ENCODE data around the gene PCBD1.

The PCBD1 gene

DNA sequence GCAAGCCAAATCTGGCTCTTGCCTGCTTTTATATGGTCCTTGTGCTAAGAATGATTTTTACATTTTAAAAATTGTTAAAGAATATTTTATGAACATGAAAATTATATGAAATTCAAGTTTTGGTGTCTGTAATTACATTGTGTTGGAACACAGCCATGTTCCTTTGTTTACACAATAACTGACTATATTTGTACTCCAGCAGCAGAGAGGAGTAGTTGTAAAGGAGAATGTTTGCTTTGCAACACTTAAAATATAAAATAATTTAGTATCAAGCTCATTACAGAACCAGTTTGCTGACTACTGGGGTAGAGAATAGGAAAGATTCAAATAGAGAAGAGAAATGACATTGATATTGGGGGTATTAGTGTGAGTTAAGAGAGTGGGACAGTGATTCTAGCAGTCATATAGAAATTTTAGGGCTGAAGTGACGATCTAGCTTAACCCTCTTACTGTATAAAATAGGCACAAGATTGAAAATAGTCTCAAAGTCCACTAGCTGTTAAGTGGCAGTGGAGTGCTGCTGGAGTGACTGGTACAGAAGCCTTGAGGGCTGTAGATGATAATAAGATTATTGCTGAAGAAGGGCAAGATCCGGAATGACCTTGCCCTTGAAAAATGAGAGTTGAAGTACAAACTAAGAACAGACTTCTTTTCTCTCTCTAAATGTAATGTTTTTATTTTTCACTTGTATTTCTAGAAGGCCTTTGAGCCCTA is 44.4 kb downstream of the PCBD1 start:
- no peak for DNase-seq
- Mint-ChIP-seq H3K36me3 (ENCODE audit: low read depth) (peaks cover 84% of the 10 kb centered on the region), H3K4me3 (no peak overlapping the region), H3K9me3 (no peaks in the 10 kb centered on the region), H3K27me3 (ENCODE audit: low read depth, poor library complexity) (no peaks in the 10 kb centered on the region), H3K4me1 (no peaks in the 10 kb centered on the region), H3K27ac (peak overlapping the region; percentile 24)
- TF ChIP-seq, protein P1, sequence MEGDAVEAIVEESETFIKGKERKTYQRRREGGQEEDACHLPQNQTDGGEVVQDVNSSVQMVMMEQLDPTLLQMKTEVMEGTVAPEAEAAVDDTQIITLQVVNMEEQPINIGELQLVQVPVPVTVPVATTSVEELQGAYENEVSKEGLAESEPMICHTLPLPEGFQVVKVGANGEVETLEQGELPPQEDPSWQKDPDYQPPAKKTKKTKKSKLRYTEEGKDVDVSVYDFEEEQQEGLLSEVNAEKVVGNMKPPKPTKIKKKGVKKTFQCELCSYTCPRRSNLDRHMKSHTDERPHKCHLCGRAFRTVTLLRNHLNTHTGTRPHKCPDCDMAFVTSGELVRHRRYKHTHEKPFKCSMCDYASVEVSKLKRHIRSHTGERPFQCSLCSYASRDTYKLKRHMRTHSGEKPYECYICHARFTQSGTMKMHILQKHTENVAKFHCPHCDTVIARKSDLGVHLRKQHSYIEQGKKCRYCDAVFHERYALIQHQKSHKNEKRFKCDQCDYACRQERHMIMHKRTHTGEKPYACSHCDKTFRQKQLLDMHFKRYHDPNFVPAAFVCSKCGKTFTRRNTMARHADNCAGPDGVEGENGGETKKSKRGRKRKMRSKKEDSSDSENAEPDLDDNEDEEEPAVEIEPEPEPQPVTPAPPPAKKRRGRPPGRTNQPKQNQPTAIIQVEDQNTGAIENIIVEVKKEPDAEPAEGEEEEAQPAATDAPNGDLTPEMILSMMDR (IDR thresholded peaks at IDR 0.05) = no peak

DNA sequence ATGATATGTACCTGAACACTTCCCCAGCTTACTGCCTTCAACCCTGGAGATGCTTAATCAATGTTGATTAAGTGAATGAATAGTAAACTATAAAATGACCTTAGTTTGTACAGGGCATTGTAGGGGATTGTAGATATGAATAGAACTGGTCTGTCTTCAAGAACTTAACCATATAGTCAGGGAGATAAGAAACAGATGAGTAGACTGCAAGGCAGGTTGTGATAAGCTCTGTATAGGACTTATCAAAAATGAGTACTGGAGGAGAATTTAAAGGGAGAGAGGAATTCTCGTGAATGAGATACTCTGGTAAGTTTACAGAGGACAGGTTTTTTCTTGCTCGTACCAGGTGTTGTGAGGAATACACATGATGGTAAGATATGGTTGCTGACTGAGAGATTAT is 45.0 kb downstream of the PCBD1 start:
- DNase-seq = no peak
- Mint-ChIP-seq H3K4me3 (no peak overlapping the region), H3K36me3 (ENCODE audit: low read depth) (peaks cover 85% of the 10 kb centered on the region), H3K4me1 (no peaks in the 10 kb centered on the region), H3K27ac (no peak overlapping the region), H3K9me3 (no peaks in the 10 kb centered on the region), H3K27me3 (ENCODE audit: low read depth, poor library complexity) (no peaks in the 10 kb centered on the region)
- TF ChIP-seq, protein P1 (IDR thresholded peaks at IDR 0.05) = no peak

DNA sequence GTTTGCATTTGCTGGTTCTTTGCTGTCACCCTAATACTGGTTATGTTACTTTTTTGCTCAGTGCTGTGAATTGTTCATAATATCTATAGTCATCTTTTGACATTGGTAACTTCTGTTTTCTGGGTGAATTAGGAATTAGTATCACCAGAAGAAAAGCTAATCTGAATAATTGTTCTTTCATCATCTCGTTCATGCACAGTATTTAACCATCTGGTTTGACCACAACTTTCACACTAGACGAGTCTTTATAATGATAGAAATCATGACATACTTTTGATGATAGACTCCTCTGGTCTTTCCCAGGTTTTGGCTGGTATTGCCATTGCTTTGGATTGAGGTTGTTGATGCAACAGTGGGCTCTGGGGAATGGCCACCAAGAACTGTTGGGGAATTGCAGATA is 47.5 kb downstream of the PCBD1 start:
- Mint-ChIP-seq H3K27me3 (ENCODE audit: low read depth, poor library complexity) (no peaks in the 10 kb centered on the region), H3K4me3 (no peak overlapping the region), H3K4me1 (no peaks in the 10 kb centered on the region), H3K36me3 (ENCODE audit: low read depth) (peaks cover 93% of the 10 kb centered on the region), H3K27ac (no peak overlapping the region), H3K9me3 (peaks cover 8% of the 10 kb centered on the region)
- TF ChIP-seq, protein P1 (IDR thresholded peaks at IDR 0.05) = no peak
- no peak for DNase-seq

DNA sequence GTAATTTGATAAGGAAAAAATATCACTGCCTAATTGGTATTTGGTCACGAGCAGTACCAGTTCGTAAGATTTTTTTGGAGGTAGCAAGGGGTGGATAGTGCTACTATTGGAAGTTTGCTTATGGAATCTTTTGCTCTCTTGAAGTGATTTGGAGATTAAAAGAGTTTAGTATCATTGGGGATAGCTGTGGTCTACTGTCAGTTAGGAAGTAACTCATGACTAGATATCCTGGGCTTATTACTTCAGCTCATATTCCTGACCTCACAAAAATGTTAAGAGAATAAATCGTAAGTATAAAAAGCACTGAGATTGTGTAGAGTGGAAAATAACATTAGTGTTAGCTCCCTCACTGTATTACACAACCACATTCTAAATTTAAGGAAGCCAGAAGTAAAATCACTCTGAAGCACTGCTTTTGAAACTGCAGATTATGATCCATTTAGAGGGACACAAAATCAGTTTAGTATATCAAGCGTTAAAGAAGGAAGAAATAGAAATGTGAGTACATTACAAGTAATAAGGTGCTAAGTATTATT is 50.0 kb downstream of the PCBD1 start:
- TF ChIP-seq, protein P1 (IDR thresholded peaks at IDR 0.05) = no peak
- H3K27me3 Mint-ChIP-seq (ENCODE audit: low read depth, poor library complexity) = no peaks in the 10 kb centered on the region
- H3K9me3 Mint-ChIP-seq = peaks cover 8% of the 10 kb centered on the region
- H3K27ac Mint-ChIP-seq = no peak overlapping the region
- H3K4me3 Mint-ChIP-seq = no peak overlapping the region
- DNase-seq = no peak
- peaks cover 84% of the 10 kb centered on the region for H3K36me3 Mint-ChIP-seq (ENCODE audit: low read depth)
- H3K4me1 Mint-ChIP-seq = peaks cover 7% of the 10 kb centered on the region

DNA sequence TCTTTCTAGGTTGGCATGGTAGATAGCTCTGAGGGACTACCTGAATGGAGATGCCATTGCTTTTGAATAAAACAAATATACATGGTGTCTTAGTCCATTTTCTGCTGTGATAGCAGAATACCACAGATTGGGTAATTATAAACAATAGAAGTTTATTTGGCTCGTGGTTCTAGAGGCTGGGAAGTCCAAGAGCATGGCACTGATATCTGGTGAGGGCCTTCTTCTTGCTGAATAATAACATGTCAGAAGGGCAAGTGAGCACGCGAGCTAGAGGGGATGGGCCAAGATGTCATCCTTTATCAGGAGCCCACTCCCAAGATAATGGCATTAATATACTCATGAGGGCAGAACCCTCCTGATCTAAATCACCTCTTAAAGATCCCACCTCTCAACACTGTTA is 50.7 kb downstream of the PCBD1 start:
- H3K4me1 Mint-ChIP-seq = peaks cover 13% of the 10 kb centered on the region
- H3K27ac Mint-ChIP-seq = no peak overlapping the region
- no peak for DNase-seq
- H3K27me3 Mint-ChIP-seq (ENCODE audit: low read depth, poor library complexity) = no peaks in the 10 kb centered on the region
- TF ChIP-seq, protein P1 (IDR thresholded peaks at IDR 0.05) = no peak
- no peak overlapping the region for H3K4me3 Mint-ChIP-seq
- peaks cover 8% of the 10 kb centered on the region for H3K9me3 Mint-ChIP-seq
- peaks cover 77% of the 10 kb centered on the region for H3K36me3 Mint-ChIP-seq (ENCODE audit: low read depth)

DNA sequence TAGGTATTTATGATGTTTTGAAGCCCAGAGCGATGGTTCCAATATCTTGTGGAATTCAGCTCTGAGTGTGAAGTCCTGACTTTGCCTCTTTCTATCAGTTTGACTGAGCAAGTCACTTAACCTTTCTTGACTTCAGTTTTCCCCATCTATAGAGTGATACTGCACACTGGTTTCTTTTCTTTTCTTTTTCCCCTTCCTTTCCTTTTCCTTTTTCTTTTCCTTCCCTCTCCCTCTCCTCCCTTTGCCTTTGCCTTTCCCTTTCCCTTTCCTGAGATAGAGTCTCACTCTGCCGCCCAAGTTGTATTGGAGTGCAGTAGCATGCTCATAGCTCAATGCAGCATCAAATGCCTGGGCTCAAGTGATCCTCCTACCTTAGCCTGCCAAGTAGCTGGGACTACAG is 52.0 kb downstream of the PCBD1 start:
- Mint-ChIP-seq H3K9me3 (peaks cover 8% of the 10 kb centered on the region), H3K4me3 (no peak overlapping the region), H3K4me1 (peaks cover 14% of the 10 kb centered on the region), H3K36me3 (ENCODE audit: low read depth) (peaks cover 65% of the 10 kb centered on the region), H3K27ac (no peak overlapping the region), H3K27me3 (ENCODE audit: low read depth, poor library complexity) (no peaks in the 10 kb centered on the region)
- TF ChIP-seq, protein P1 (IDR thresholded peaks at IDR 0.05) = no peak
- DNase-seq = no peak

Measured in nephron progenitor cell (in vitro differentiated cells).